Activated CD8-positive, alpha-beta memory T cell treated with anti-CD3 and anti-CD28 coated beads, Interleukin-2, amount 50 U/mL, for 1 hour (primary cell): ENCODE data around the gene SLC22A12.

Source experiments
- DNase-seq: peaks from one replicate; pipeline ENCODE4 v3.0.0-alpha.2; 2020; ENCODE audit errors: extremely low read depth

Gene SLC22A12

GRCh38 chr11:64604458-64605243, 13.6 kb downstream of the SLC22A12 start:
- no peak for DNase-seq

- DNase-seq = no peak
Measured at GRCh38 chr11:64605244-64605560, 14.2 kb downstream of the SLC22A12 start.

GRCh38 chr11:64605656-64606585, 14.9 kb downstream of the SLC22A12 start:
- DNase-seq = no peak

- no peak for DNase-seq
Measured at GRCh38 chr11:64606796-64607380, 15.9 kb downstream of the SLC22A12 start.

GRCh38 chr11:64607381-64607985, 16.5 kb downstream of the SLC22A12 start:
- DNase-seq = no peak

- DNase-seq = no peak
Measured at GRCh38 chr11:64608046-64608445, 17.0 kb downstream of the SLC22A12 start.

- no peak for DNase-seq
Measured at GRCh38 chr11:64608636-64609035, 17.6 kb downstream of the SLC22A12 start.

- no peak for DNase-seq
Measured at GRCh38 chr11:64609436-64610047, 18.5 kb downstream of the SLC22A12 start.

GRCh38 chr11:64610596-64610995, 19.6 kb downstream of the SLC22A12 start:
- DNase-seq = no peak

- no peak for DNase-seq
Measured at GRCh38 chr11:64611176-64611575, 20.2 kb downstream of the SLC22A12 start.

- DNase-seq = no peak
Measured at GRCh38 chr11:64611869-64612646, 21.0 kb downstream of the SLC22A12 start.

GRCh38 chr11:64613648-64614047, 22.6 kb downstream of the SLC22A12 start:
- DNase-seq = no peak

- no peak for DNase-seq
Measured at GRCh38 chr11:64614917-64615316, 23.9 kb downstream of the SLC22A12 start.

GRCh38 chr11:64616817-64617216, 25.8 kb downstream of the SLC22A12 start:
- DNase-seq = no peak

GRCh38 chr11:64619196-64619595, 28.2 kb downstream of the SLC22A12 start:
- DNase-seq = no peak

GRCh38 chr11:64619811-64620380, 28.9 kb downstream of the SLC22A12 start:
- no peak for DNase-seq

GRCh38 chr11:64620381-64620971, 29.5 kb downstream of the SLC22A12 start:
- no peak for DNase-seq

GRCh38 chr11:64621283-64622019, 30.4 kb downstream of the SLC22A12 start:
- DNase-seq = no peak

- no peak for DNase-seq
Measured at GRCh38 chr11:64622681-64623080, 31.7 kb downstream of the SLC22A12 start.
